Endothelial cell of umbilical vein (primary cell): Measurements from ENCODE around the gene WDR89.

Source experiments
- GATA2 ChIP-seq: IDR thresholded peaks from 2 replicates; pipeline ENCODE4 v1.7.0; 2011; ENCODE audit warnings: low read depth, mild to moderate bottlenecking, moderate library complexity, mixed read lengths, low read length; ENCODE audit not compliant: insufficient read length, insufficient read depth
- MYC ChIP-seq: IDR thresholded peaks from one replicate; pipeline ENCODE4 v1.6.1; 2011; ENCODE audit warnings: mild to moderate bottlenecking, low read depth, low read length
- TF ChIP-seq, protein P1 (sequence below), 2 donors: IDR thresholded peaks; 1 replicate in 1 of 2; 2 replicates in 1 of 2; pipeline ENCODE4 v1.5.1; 2011; ENCODE audit warnings: low read length in 2 of 2, mild to moderate bottlenecking in 2 of 2, moderate library complexity in 2 of 2, control low read depth in 1 of 2, inconsistent platforms in 1 of 2, low read depth in 1 of 2; ENCODE audit not compliant: insufficient read depth in 1 of 2; ENCODE audit errors: extremely low read depth in 1 of 2

DNA sequence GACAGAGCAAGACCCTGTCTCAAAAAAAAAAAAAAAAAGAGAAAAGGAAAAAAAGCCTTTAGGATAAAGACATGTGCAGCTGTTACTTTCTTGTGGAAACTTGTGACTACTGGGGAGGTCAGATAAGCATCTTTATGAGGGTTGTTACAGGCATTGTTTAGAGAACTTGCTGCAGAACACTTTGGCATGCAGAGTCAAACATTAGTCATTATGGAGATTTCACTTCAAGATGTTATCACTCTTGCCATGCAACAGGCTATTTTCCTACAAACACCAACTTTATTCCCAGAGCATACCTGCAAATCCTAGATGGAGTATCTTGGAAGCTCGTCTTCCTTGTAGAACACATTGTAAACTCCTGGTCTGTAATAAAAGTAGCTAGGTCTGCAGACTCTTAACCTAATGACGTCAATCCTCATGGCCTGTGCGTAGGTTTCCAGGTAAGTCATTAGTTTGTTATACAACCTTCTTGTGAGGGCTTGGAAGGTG is 36.3 kb upstream of the WDR89 start:
- TF ChIP-seq MYC (no peak), GATA2 (peak; percentile 99)
- TF ChIP-seq, protein P1, sequence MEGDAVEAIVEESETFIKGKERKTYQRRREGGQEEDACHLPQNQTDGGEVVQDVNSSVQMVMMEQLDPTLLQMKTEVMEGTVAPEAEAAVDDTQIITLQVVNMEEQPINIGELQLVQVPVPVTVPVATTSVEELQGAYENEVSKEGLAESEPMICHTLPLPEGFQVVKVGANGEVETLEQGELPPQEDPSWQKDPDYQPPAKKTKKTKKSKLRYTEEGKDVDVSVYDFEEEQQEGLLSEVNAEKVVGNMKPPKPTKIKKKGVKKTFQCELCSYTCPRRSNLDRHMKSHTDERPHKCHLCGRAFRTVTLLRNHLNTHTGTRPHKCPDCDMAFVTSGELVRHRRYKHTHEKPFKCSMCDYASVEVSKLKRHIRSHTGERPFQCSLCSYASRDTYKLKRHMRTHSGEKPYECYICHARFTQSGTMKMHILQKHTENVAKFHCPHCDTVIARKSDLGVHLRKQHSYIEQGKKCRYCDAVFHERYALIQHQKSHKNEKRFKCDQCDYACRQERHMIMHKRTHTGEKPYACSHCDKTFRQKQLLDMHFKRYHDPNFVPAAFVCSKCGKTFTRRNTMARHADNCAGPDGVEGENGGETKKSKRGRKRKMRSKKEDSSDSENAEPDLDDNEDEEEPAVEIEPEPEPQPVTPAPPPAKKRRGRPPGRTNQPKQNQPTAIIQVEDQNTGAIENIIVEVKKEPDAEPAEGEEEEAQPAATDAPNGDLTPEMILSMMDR (IDR thresholded peaks at IDR 0.05; ENCODE audit: extremely low read depth in 1 of 2, insufficient read depth in 1 of 2, low read depth in 1 of 2, low read length in 2 of 2), result no peak
